ENCODE measurements around the gene LCTL. TPM values are rescaled to one million over a fixed set of nuclear protein-coding genes. Genes with fewer than 3 reads are reported as not detected.

Gene LCTL
- total RNA-seq, 1 experiment from 2014 or later: not detected

DNA sequence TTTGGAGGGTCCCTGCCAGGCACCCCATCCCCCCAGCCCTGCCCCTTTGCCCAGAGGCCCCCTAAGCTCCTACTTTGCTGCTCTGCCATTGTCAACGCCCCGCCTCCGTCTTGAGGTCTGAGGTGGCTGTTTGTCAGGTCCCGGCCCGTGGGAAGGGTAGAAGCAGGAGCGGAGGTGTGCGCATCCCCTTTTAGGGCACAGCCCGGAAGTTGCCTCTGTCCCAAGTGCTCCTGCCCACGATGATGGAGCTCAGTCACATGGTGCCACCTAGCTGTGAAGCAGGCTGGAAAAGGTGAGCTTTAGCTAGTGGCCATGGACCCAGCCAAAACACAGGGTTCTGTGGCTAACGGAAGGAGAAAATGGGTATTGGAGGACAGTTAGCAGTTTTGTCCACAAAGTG, 28.5 kb upstream of the LCTL start:
- POLR2A ChIA-PET: no interaction called here
- CTCF ChIA-PET: interaction anchor here (0.6 kb wide), 1 partner anchor 307 kb away, joined by 3 read pairs; no protein-coding TSS in a partner anchor
- in situ Hi-C loops (cut with HindIII; ENCODE audit: low pct_unique_long_range_greater_than_20kb, low sequenced_read_pairs): no loop called here
- no peak overlapping the region for H3K27ac ChIP-seq (ENCODE audit: low read length)
- H3K36me3 ChIP-seq (ENCODE audit: control insufficient read depth, insufficient read depth, low read length): no peaks in the 10 kb centered on the region
- H3K4me1 ChIP-seq (ENCODE audit: control insufficient read depth, insufficient read depth, low read length): peaks cover 15% of the 10 kb centered on the region
- intact Hi-C loops (cut with micrococcal nuclease; ENCODE audit: unreplicated experiment): no loop called here
- DNase-seq (ENCODE audit: low read depth, low spot score) (no peak), ATAC-seq (no peak)
- no peak overlapping the region for H3K4me3 ChIP-seq (ENCODE audit: low read depth in 2 of 2, low read length in 2 of 2)
- no peaks in the 10 kb centered on the region for H3K9me3 ChIP-seq (ENCODE audit: control insufficient read depth, insufficient read depth, low read depth, low read length)
- BruUV-seq (replicated peaks): no TSS peak
- TF ChIP-seq REST (IDR thresholded peaks at IDR 0.05; ENCODE audit: insufficient read depth in 1 of 2, low read depth in 2 of 2, low read length in 1 of 2) (no peak), POLR2AphosphoS5 (IDR thresholded peaks at IDR 0.05; ENCODE audit: low read depth, low read length) (no peak), SIN3A (IDR thresholded peaks at IDR 0.05; ENCODE audit: borderline replicate concordance, insufficient read depth, low read depth, low read length) (no peak), TCF7L2 (IDR thresholded peaks at IDR 0.05; ENCODE audit: low read depth, low read length) (no peak), CTCF (IDR thresholded peaks at IDR 0.05) (no peak; the same call in 1 of the 2 replicates)
- no peaks in the 10 kb centered on the region for H3K27me3 ChIP-seq (ENCODE audit: control insufficient read depth, insufficient read depth, low read length)

- intact Hi-C loops (cut with micrococcal nuclease; ENCODE audit: unreplicated experiment): no loop called here
- ATAC-seq: no peak
- POLR2A ChIA-PET: no interaction called here
Measured at GRCh38 chr15:66593219-66593780, 27.5 kb upstream of the LCTL start.

More at GRCh38 chr15:66593219-66593780, 27.5 kb upstream of the LCTL start:
- CTCF ChIA-PET: no interaction called here
- no peaks in the 10 kb centered on the region for H3K9me3 ChIP-seq (ENCODE audit: control insufficient read depth, insufficient read depth, low read depth, low read length)
- H3K27me3 ChIP-seq (ENCODE audit: control insufficient read depth, insufficient read depth, low read length): no peaks in the 10 kb centered on the region
- no peak overlapping the region for H3K27ac ChIP-seq (ENCODE audit: low read length)
- no peaks in the 10 kb centered on the region for H3K36me3 ChIP-seq (ENCODE audit: control insufficient read depth, insufficient read depth, low read length)
- in situ Hi-C loops (cut with HindIII; ENCODE audit: low pct_unique_long_range_greater_than_20kb, low sequenced_read_pairs): no loop called here
- no peak overlapping the region for H3K4me3 ChIP-seq (ENCODE audit: low read depth in 2 of 2, low read length in 2 of 2)
- peaks cover 15% of the 10 kb centered on the region for H3K4me1 ChIP-seq (ENCODE audit: control insufficient read depth, insufficient read depth, low read length)
- no peak for TF ChIP-seq SIN3A (IDR thresholded peaks at IDR 0.05; ENCODE audit: borderline replicate concordance, insufficient read depth, low read depth, low read length)
- no peak for TF ChIP-seq REST (IDR thresholded peaks at IDR 0.05; ENCODE audit: insufficient read depth in 1 of 2, low read depth in 2 of 2, low read length in 1 of 2)
- no peak for DNase-seq (ENCODE audit: low read depth, low spot score)
- no TSS peak for BruUV-seq (replicated peaks)
